BJ (cell line): ENCODE measurements around the gene RBMS1. TPM values are rescaled to one million over a fixed set of nuclear protein-coding genes. Genes with fewer than 3 reads are reported as not detected.

ENCODE experiments used
- CTCF ChIA-PET: fragments of 350-600 bp; formaldehyde crosslinking; extraction: SDS; loops from one replicate; lab custom pipeline; 2021; ENCODE audit warnings: antibody characterized with exemption, inconsistent platforms; lab: Yijun Ruan, JAX
- POLR2A ChIA-PET: fragments of 300-600 bp; sonication (Branson Sonifier 250); formaldehyde crosslinking; extraction: SDS; loops from one replicate; lab custom pipeline; 2021; ENCODE audit warnings: antibody characterized with exemption; lab: Charles Lee
- DNase-seq: peaks from one replicate; pipeline ENCODE4 v3.0.0-alpha.2; 2011; ENCODE audit warnings: low read depth
- H3K27me3 ChIP-seq: 2 replicates; pipeline ENCODE4 v1.6.0; 2011; ENCODE audit warnings: low read length; ENCODE audit not compliant: control insufficient read depth, insufficient read depth
- H3K36me3 ChIP-seq: 2 replicates; pipeline ENCODE4 v1.5.1; 2011; ENCODE audit warnings: low read length; ENCODE audit not compliant: control insufficient read depth, insufficient read depth
- H3K4me3 ChIP-seq: 2 replicates; pipeline ENCODE4 v1.5.1; 2011; ENCODE audit warnings: low read depth, mild to moderate bottlenecking, control low read depth, low read length
- polyA plus RNA-seq: library from polyadenylated mRNA; depleted of rRNA; stranded (reverse); fragments of >200 nt; gene quantifications from 2 replicates; pipeline ENCODE4 v1.2.3, GENCODE V29; 2011
- TF ChIP-seq, protein P1 (sequence below): IDR thresholded peaks from 2 replicates; pipeline ENCODE4 v1.5.1; 2011; ENCODE audit warnings: low read depth, mild to moderate bottlenecking, control low read depth, inconsistent platforms, low read length, moderate library complexity; ENCODE audit not compliant: insufficient read depth

The RBMS1 gene
- polyA plus RNA-seq, 1 experiment, result 80.1 TPM

DNA sequence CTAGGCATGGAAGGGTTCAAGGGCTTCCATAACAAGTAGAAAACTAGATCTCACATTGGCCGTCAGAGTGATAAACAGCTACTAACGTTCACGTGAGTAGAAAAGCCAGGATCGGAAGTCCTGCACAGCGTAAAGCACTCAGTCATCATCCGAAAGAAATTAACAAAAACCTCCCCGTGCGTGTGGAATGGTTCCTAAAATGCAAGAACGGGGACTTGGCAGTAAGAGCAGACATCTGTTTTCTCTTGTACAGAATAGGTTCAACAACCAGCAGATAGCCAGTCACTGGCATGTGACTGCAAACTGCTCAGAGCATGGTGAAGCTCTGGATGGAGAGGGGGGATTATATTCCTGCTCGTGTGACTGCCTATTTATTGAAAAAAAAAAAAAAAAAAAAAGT is 186.6 kb downstream of the RBMS1 start:
- DNase-seq, result peak; percentile 95
- Histone ChIP-seq H3K27me3 (no peaks in the 10 kb centered on the region), H3K4me3 (no peak overlapping the region), H3K36me3 (no peaks in the 10 kb centered on the region; the same call in 1 of the 2 replicates)
- ChIA-PET POLR2A (interaction anchor here (0.5 to 0.6 kb wide), 3 partner anchors 96 to 1209 kb away, joined by 3 to 4 read pairs (median 4); no protein-coding TSS in a partner anchor), CTCF (interaction anchor here (1.0 to 1.4 kb wide), 2 partner anchors 37 to 688 kb away, joined by 4 read pairs; no protein-coding TSS in a partner anchor)
- TF ChIP-seq, protein P1, sequence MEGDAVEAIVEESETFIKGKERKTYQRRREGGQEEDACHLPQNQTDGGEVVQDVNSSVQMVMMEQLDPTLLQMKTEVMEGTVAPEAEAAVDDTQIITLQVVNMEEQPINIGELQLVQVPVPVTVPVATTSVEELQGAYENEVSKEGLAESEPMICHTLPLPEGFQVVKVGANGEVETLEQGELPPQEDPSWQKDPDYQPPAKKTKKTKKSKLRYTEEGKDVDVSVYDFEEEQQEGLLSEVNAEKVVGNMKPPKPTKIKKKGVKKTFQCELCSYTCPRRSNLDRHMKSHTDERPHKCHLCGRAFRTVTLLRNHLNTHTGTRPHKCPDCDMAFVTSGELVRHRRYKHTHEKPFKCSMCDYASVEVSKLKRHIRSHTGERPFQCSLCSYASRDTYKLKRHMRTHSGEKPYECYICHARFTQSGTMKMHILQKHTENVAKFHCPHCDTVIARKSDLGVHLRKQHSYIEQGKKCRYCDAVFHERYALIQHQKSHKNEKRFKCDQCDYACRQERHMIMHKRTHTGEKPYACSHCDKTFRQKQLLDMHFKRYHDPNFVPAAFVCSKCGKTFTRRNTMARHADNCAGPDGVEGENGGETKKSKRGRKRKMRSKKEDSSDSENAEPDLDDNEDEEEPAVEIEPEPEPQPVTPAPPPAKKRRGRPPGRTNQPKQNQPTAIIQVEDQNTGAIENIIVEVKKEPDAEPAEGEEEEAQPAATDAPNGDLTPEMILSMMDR, result no peak

DNA sequence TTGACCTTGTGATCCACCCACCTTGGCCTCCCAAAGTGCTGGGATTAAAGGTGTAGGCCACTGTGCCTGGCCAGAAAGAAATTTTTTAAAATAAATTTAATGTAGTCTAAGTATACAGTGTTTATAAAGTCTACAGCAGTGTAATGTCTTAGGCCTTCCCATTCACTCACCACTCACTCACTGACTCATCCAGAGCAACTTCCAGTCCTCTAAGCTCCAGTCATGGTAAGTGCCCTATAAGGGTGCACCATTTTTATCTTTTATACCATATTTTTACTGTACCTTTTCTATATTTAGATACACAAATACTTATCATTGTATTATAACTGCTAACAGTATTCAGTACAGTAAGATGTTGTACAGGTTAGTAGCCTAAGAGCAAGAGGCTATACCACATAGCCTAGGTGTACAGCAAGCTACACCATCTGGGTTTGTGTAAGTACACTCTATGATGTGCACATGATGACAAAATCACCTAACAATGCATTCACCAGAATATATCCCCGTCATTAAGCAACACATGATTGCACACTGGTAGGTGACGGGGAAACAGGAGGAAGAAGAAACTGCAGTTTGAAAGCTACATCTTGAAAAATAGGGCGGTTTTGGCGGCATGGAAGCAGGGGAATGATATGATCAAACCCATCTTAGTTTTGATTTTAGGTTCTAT is 188.4 kb downstream of the RBMS1 start:
- TF ChIP-seq, protein P1, result no peak
- ChIA-PET CTCF (no interaction called here), POLR2A (no interaction called here)
- no peak for DNase-seq
- H3K4me3 ChIP-seq, result no peak overlapping the region
- H3K27me3 ChIP-seq, result no peaks in the 10 kb centered on the region
- peaks cover 1% of the 10 kb centered on the region; the same call in 1 of the 2 replicates for H3K36me3 ChIP-seq

DNA sequence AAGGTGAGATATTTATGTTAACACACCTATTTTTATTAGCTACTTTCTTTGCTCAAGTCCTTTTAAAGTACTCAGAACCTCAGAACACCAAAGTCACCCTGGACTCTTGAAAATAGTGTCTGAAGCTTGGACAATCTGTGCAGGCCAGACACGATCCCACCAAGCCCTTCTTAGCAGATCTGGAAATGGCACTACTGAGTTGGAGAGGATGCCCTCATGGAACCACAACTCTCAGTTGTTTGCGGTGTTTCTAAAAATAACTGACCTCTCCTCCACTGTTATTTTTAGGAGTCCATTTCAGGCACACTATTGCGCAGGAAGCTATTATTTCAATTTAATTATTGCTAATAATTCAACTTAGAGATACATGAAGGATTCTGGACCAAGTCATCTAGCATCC is 190.1 kb downstream of the RBMS1 start:
- H3K36me3 ChIP-seq, result peaks cover 8% of the 10 kb centered on the region
- no peaks in the 10 kb centered on the region for H3K27me3 ChIP-seq
- H3K4me3 ChIP-seq, result no peak overlapping the region
- ChIA-PET POLR2A (no interaction called here), CTCF (no interaction called here)
- DNase-seq, result no peak
- TF ChIP-seq, protein P1, result no peak

DNA sequence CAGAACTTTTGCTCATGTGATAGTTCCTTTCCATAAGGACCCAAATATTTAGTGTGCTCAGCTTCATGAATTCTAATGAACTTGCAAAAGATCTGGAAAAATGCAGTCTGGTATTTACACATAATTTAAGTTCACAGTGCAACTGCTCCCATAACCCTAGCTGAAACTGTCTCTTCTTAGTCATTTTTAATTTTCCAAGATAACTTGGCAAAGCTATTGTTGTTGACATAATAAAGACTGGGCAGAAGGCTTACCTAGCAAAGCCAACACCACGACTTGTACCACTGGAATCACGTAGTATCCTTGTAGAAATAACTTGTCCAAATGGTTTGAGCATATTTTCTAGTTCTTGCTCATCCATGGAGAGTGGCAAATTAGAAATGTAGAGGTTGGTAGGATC is 190.5 kb downstream of the RBMS1 start:
- peaks cover 10% of the 10 kb centered on the region for H3K36me3 ChIP-seq
- CTCF ChIA-PET, result no interaction called here

DNA sequence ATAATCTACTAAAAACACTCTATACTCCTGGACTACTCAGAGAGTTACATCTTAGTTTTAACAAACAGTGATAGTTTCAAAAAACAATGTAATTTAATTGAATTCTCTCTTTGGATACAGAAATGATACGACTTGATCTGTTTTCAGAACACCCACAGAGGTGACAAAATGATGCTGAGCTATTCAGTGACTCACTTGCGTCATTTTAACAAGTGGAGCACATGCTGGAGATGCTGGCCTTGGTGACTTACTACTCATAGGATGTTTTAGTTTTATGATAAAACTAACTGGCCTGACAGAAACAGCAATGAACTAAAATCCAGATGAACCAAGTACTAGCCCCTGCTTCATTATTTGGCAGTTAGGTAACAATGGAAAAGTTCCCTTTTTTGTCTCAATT is 192.2 kb downstream of the RBMS1 start:
- H3K36me3 ChIP-seq, result peaks cover 13% of the 10 kb centered on the region
- POLR2A ChIA-PET, result no interaction called here
- TF ChIP-seq, protein P1, result no peak
- no peak for DNase-seq
- no peak overlapping the region for H3K4me3 ChIP-seq
- CTCF ChIA-PET, result interaction anchor here (0.6 kb wide), 2 partner anchors 47 to 191 kb away, joined by 3 read pairs; no protein-coding TSS in a partner anchor
- H3K27me3 ChIP-seq, result no peaks in the 10 kb centered on the region

More for the DNA sequence above, 190.5 kb downstream of the RBMS1 start:
- no peaks in the 10 kb centered on the region for H3K27me3 ChIP-seq
- H3K4me3 ChIP-seq, result no peak overlapping the region
- POLR2A ChIA-PET, result no interaction called here
- no peak for DNase-seq
- TF ChIP-seq, protein P1, result no peak
